HCT116 (cell line): ENCODE data around the gene SPEF2. TPM values are rescaled to one million over a fixed set of nuclear protein-coding genes. Genes with fewer than 3 reads are reported as not detected.

Source experiments
- ATAC-seq: fragments of 200-7000 bp; cut with Tn5 transposase; 2 replicates; pipeline ENCODE4 v1.9.1; 2020; ENCODE audit warnings: mild to moderate bottlenecking, moderate library complexity
- BruUV-seq: library from RNA; stranded (reverse); fragments of 400-500 nt; replicated peaks from 2 replicates; lab custom pipeline; 2021; lab: Mats Ljungman, UMichigan
- CTCF ChIA-PET: fragments of 300-600 bp; sonication (Branson Sonifier 250); formaldehyde crosslinking; loops from one replicate; lab custom pipeline; 2021; ENCODE audit warnings: antibody characterized with exemption; lab: Charles Lee
- POLR2A ChIA-PET: fragments of 300-600, 350-600 bp; sonication (Branson Sonifier 250); formaldehyde crosslinking; loops from one replicate; lab custom pipeline; 2021; ENCODE audit warnings: antibody characterized with exemption; lab: Charles Lee
- RAD21 ChIA-PET, 2 experiments: fragments of 300-600 bp; sonication (Branson Sonifier 250); formaldehyde crosslinking; loops; one replicate each; lab custom pipeline; 2023; ENCODE audit warnings: low total read pairs in 2 of 2; ENCODE audit not compliant: uncharacterized antibody in 2 of 2, unreplicated experiment in 2 of 2, low non-redundant PET in 1 of 2; lab: Charles Lee
- DNase-seq: peaks from one replicate; pipeline ENCODE4 v3.0.0-alpha.2; 2010; ENCODE audit warnings: low read depth, low spot score
- H2AFZ ChIP-seq: fragments of 200-600 bp; shearing (Covaris generic), sonication (generic); 2 replicates; pipeline ENCODE4 v1.6.1; 2017; ENCODE audit warnings: low read depth, mixed run types, mixed read lengths, antibody characterized with exemption, low read length; ENCODE audit not compliant: poor library complexity, severe bottlenecking
- H3K27ac ChIP-seq: 2 replicates; pipeline ENCODE4 v1.5.1; 2012; ENCODE audit warnings: low read depth, low read length
- H3K27me3 ChIP-seq: fragments of 200-600 bp; sonication (generic); 2 replicates; pipeline ENCODE4 v1.6.1; 2016; ENCODE audit warnings: mixed run types, low read length, mixed read lengths; ENCODE audit not compliant: insufficient read depth
- H3K36me3 ChIP-seq, 2 experiments: fragments of 200-500 bp in 1 of 2; fragments of 200-600 bp in 1 of 2; sonication (Bioruptor generic) in 1 of 2; sonication (generic) in 1 of 2; 2 replicates each; pipeline versions ENCODE4 v1.5.1 to v1.6.1; 2014 to 2016; ENCODE audit warnings: low read length in 2 of 2, inconsistent platforms in 1 of 2, mixed read lengths in 1 of 2, mixed run types in 1 of 2; ENCODE audit not compliant: insufficient read depth in 2 of 2, control insufficient read depth in 1 of 2
- H3K4me1 ChIP-seq, 2 experiments: fragments of 200-600 bp in 1 of 2; sonication (generic) in 1 of 2; 2 replicates each; pipeline versions ENCODE4 v1.5.1 to v1.6.1; 2012 to 2017; ENCODE audit warnings: low read length in 2 of 2, inconsistent platforms in 1 of 2, mild to moderate bottlenecking in 1 of 2, mixed read lengths in 1 of 2, mixed run types in 1 of 2, moderate library complexity in 1 of 2; ENCODE audit not compliant: insufficient read depth in 2 of 2, control insufficient read depth in 1 of 2
- H3K4me2 ChIP-seq: fragments of 200-600 bp; sonication (generic); 2 replicates; pipeline ENCODE4 v1.6.1; 2017; ENCODE audit warnings: mixed run types, low read length, mixed read lengths
- H3K4me3 ChIP-seq, 2 experiments: fragments of 200-600 bp in 1 of 2; sonication (generic) in 1 of 2; replicated peaks in 1 of 2; 2 replicates each; pipeline ENCODE4 v1.5.1; 2011 to 2016; ENCODE audit warnings: low read length in 2 of 2, control low read depth in 1 of 2, low read depth in 1 of 2, mild to moderate bottlenecking in 1 of 2, mixed read lengths in 1 of 2, mixed run types in 1 of 2
- H3K79me2 ChIP-seq: fragments of 200-600 bp; sonication (generic); 2 replicates; pipeline ENCODE4 v1.6.1; 2017; ENCODE audit warnings: mild to moderate bottlenecking, mixed run types, low read length, moderate library complexity, mixed read lengths; ENCODE audit not compliant: insufficient read depth
- H3K9ac ChIP-seq: fragments of 200-600 bp; sonication (generic); 2 replicates; pipeline ENCODE4 v1.6.1; 2016; ENCODE audit warnings: low read length, mixed read lengths
- H3K9me2 ChIP-seq: fragments of 200-600 bp; sonication (generic), shearing (Covaris generic); 2 replicates; pipeline ENCODE4 v1.6.1; 2017; ENCODE audit warnings: mixed run types, mild to moderate bottlenecking, moderate library complexity; ENCODE audit not compliant: insufficient read depth
- H3K9me3 ChIP-seq, 2 experiments: fragments of 200-500 bp in 1 of 2; fragments of 200-600 bp in 1 of 2; sonication (Bioruptor generic) in 1 of 2; sonication (generic) in 1 of 2; 2 replicates each; pipeline ENCODE4 v1.6.1; 2014 to 2017; ENCODE audit warnings: low read length in 2 of 2, mixed read lengths in 2 of 2, inconsistent platforms in 1 of 2, low read depth in 1 of 2, mild to moderate bottlenecking in 1 of 2, mixed run types in 1 of 2, moderate library complexity in 1 of 2; ENCODE audit not compliant: control insufficient read depth in 1 of 2, insufficient read depth in 1 of 2
- H4K20me1 ChIP-seq: fragments of 200-600 bp; sonication (generic), shearing (Covaris generic); 2 replicates; pipeline ENCODE4 v1.6.1; 2017; ENCODE audit warnings: mixed run types, mild to moderate bottlenecking, moderate library complexity; ENCODE audit not compliant: insufficient read depth
- ELF1 ChIP-seq: IDR thresholded peaks from 2 replicates; pipeline ENCODE4 v1.6.1; 2012; ENCODE audit warnings: low read depth, borderline replicate concordance
- EZH2 ChIP-seq: fragments of 200-600 bp; sonication (generic); IDR thresholded peaks from 2 replicates; pipeline ENCODE4 v1.6.1; 2017; ENCODE audit warnings: antibody characterized with exemption, mixed run types
- EZH2phosphoT487 ChIP-seq: fragments of 200-600 bp; IDR thresholded peaks from 2 replicates; pipeline ENCODE4 v1.6.1; 2018; ENCODE audit warnings: antibody characterized with exemption, borderline replicate concordance
- FOSL1 ChIP-seq: IDR thresholded peaks from 2 replicates; pipeline ENCODE4 v1.6.1; 2012; ENCODE audit warnings: low read depth
- JUND ChIP-seq: IDR thresholded peaks from 2 replicates; pipeline ENCODE4 v1.6.1; 2012
- POLR2A ChIP-seq: IDR thresholded peaks from 2 replicates; pipeline ENCODE4 v1.7.0; 2011; ENCODE audit warnings: borderline replicate concordance; ENCODE audit not compliant: insufficient read depth, insufficient read length; ENCODE audit errors: extremely low read depth
- POLR2AphosphoS5 ChIP-seq: IDR thresholded peaks from 2 replicates; pipeline ENCODE4 v1.6.1; 2011; ENCODE audit warnings: mild to moderate bottlenecking, low read depth, low read length, moderate library complexity
- RAD21 ChIP-seq: IDR thresholded peaks from 2 replicates; pipeline ENCODE4 v1.6.1; 2012; ENCODE audit warnings: low read depth, mild to moderate bottlenecking
- SIN3A ChIP-seq: IDR thresholded peaks from 2 replicates; pipeline ENCODE4 v1.6.1; 2012; ENCODE audit warnings: low read depth
- SP1 ChIP-seq: IDR thresholded peaks from 2 replicates; pipeline ENCODE4 v1.6.1; 2012; ENCODE audit warnings: low read depth
- TCF7L2 ChIP-seq: IDR thresholded peaks from 2 replicates; pipeline ENCODE4 v1.7.0; 2011; ENCODE audit warnings: borderline replicate concordance, inconsistent platforms; ENCODE audit not compliant: insufficient read depth, insufficient read length; ENCODE audit errors: extremely low read depth
- YY1 ChIP-seq: IDR thresholded peaks from 2 replicates; pipeline ENCODE4 v1.6.1; 2011; ENCODE audit warnings: low read length, low read depth, moderate library complexity, mild to moderate bottlenecking; ENCODE audit not compliant: insufficient replicate concordance; ENCODE audit errors: extremely low read depth
- ZFX ChIP-seq: fragments of 450-650 bp; IDR thresholded peaks from 2 replicates; pipeline ENCODE4 v1.6.1; 2017
- intact Hi-C: fragments of 100-400 bp; cut with micrococcal nuclease; formaldehyde crosslinking; loops from 2 replicates; pipeline ENCODE4 v1.10.0; 2022
- total RNA-seq: library from RNA; stranded (reverse); gene quantifications from one replicate; pipeline ENCODE4 v1.2.1, GENCODE V29; 2021; ENCODE audit not compliant: unreplicated experiment
- TF ChIP-seq, protein P1 (sequence below): IDR thresholded peaks from 2 replicates; pipeline ENCODE4 v1.6.1; 2011; ENCODE audit warnings: mild to moderate bottlenecking, low read length, moderate library complexity; ENCODE audit not compliant: insufficient replicate concordance; ENCODE audit errors: extremely low read depth
- TF ChIP-seq, protein P2 (sequence below): IDR thresholded peaks from 2 replicates; pipeline ENCODE4 v1.6.1; 2012
- TF ChIP-seq, protein P3 (sequence below): IDR thresholded peaks from 2 replicates; pipeline ENCODE4 v1.6.1; 2012
- TF ChIP-seq, protein P4 (sequence below): IDR thresholded peaks from 2 replicates; pipeline ENCODE4 v1.6.1; 2012; ENCODE audit warnings: low read depth

Gene SPEF2
- total RNA-seq, 1 experiment from 2014 or later: 4.6 TPM

DNA sequence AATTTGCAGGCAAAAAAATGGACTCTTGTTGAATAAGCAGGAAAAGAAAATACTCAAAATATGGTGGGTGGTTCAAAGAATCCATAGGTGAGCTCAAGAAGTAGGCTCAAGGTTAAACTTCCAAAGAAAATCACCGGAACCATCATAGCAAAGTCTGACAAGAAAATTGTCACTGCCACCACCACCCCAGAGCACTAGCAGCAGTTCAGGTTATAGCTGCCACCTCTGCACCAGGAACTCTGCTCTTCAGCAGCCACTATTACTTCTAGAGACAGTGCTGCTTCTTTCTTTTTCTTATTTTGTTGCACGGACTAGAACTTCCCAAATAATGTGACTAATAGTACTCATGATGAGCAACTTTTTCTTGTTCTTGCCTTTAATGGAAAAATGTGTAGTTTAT is 70.3 kb downstream of the SPEF2 start:
- no peaks in the 10 kb centered on the region for H3K36me3 ChIP-seq
- CTCF ChIA-PET: no interaction called here

DNA sequence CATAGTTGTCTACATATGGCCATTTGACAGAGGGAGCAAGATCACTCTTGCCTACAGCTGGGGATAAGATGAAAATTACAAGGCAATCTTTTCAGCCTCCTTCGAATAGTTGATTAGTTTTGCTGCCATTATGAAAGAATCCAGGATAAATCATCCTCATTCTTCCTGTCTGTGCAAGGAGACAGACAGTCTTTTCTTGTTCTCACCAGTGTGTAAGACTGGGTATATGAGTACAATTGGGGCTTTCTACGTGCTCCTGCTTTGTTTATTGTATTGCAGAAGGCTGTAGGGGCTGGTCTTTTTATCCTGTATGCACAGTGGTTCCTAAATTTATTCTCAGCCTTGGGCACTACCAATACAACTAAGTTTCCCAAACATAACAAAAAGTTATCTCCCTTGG is 76.8 kb downstream of the SPEF2 start:
- Histone ChIP-seq H3K79me2 (no peaks in the 10 kb centered on the region), H3K4me3 (no peak overlapping the region), H4K20me1 (no peaks in the 10 kb centered on the region), H3K4me2 (no peak overlapping the region), H3K27me3 (no peaks in the 10 kb centered on the region), H3K9me3 (no peaks in the 10 kb centered on the region), H3K9ac (no peak overlapping the region), H3K9me2 (no peaks in the 10 kb centered on the region), H3K4me1 (no peaks in the 10 kb centered on the region), H2AFZ (no peak overlapping the region), H3K36me3 (no peaks in the 10 kb centered on the region), H3K27ac (no peak overlapping the region)
- no TSS peak for BruUV-seq
- no peak for DNase-seq
- no peak for ATAC-seq
- TF ChIP-seq RAD21 (no peak), ELF1 (no peak), SIN3A (no peak), FOSL1 (no peak), POLR2AphosphoS5 (no peak), TCF7L2 (no peak), EZH2 (no peak), SP1 (no peak), ZFX (no peak), YY1 (no peak), EZH2phosphoT487 (no peak), POLR2A (no peak)
- TF ChIP-seq, protein P1, sequence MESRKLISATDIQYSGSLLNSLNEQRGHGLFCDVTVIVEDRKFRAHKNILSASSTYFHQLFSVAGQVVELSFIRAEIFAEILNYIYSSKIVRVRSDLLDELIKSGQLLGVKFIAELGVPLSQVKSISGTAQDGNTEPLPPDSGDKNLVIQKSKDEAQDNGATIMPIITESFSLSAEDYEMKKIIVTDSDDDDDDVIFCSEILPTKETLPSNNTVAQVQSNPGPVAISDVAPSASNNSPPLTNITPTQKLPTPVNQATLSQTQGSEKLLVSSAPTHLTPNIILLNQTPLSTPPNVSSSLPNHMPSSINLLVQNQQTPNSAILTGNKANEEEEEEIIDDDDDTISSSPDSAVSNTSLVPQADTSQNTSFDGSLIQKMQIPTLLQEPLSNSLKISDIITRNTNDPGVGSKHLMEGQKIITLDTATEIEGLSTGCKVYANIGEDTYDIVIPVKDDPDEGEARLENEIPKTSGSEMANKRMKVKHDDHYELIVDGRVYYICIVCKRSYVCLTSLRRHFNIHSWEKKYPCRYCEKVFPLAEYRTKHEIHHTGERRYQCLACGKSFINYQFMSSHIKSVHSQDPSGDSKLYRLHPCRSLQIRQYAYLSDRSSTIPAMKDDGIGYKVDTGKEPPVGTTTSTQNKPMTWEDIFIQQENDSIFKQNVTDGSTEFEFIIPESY: no peak
- TF ChIP-seq, protein P2, sequence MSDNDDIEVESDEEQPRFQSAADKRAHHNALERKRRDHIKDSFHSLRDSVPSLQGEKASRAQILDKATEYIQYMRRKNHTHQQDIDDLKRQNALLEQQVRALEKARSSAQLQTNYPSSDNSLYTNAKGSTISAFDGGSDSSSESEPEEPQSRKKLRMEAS: no peak
- TF ChIP-seq, protein P3, sequence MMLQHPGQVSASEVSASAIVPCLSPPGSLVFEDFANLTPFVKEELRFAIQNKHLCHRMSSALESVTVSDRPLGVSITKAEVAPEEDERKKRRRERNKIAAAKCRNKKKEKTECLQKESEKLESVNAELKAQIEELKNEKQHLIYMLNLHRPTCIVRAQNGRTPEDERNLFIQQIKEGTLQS: no peak
- TF ChIP-seq, protein P4, sequence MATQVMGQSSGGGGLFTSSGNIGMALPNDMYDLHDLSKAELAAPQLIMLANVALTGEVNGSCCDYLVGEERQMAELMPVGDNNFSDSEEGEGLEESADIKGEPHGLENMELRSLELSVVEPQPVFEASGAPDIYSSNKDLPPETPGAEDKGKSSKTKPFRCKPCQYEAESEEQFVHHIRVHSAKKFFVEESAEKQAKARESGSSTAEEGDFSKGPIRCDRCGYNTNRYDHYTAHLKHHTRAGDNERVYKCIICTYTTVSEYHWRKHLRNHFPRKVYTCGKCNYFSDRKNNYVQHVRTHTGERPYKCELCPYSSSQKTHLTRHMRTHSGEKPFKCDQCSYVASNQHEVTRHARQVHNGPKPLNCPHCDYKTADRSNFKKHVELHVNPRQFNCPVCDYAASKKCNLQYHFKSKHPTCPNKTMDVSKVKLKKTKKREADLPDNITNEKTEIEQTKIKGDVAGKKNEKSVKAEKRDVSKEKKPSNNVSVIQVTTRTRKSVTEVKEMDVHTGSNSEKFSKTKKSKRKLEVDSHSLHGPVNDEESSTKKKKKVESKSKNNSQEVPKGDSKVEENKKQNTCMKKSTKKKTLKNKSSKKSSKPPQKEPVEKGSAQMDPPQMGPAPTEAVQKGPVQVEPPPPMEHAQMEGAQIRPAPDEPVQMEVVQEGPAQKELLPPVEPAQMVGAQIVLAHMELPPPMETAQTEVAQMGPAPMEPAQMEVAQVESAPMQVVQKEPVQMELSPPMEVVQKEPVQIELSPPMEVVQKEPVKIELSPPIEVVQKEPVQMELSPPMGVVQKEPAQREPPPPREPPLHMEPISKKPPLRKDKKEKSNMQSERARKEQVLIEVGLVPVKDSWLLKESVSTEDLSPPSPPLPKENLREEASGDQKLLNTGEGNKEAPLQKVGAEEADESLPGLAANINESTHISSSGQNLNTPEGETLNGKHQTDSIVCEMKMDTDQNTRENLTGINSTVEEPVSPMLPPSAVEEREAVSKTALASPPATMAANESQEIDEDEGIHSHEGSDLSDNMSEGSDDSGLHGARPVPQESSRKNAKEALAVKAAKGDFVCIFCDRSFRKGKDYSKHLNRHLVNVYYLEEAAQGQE: no peak
- intact Hi-C loops: no loop called here
- POLR2A ChIA-PET: no interaction called here
- CTCF ChIA-PET: no interaction called here
- RAD21 ChIA-PET: no interaction called here

More for the DNA sequence above, 70.3 kb downstream of the SPEF2 start:
- H3K27me3 ChIP-seq: no peaks in the 10 kb centered on the region; the same call in 1 of the 2 replicates
- no peak overlapping the region for H3K4me3 ChIP-seq
- ATAC-seq (no peak), DNase-seq (no peak)
- POLR2A ChIA-PET: no interaction called here
- RAD21 ChIA-PET: no interaction called here
- TF ChIP-seq JUND (no peak), SIN3A (no peak)
- no peaks in the 10 kb centered on the region for H4K20me1 ChIP-seq
- no peaks in the 10 kb centered on the region for H3K9me3 ChIP-seq
- intact Hi-C loops: no loop called here
- H3K9me2 ChIP-seq: no peaks in the 10 kb centered on the region
- no peak overlapping the region for H2AFZ ChIP-seq
- no peak overlapping the region for H3K4me2 ChIP-seq
- no TSS peak for BruUV-seq
- no peaks in the 10 kb centered on the region for H3K4me1 ChIP-seq
- no peaks in the 10 kb centered on the region for H3K79me2 ChIP-seq
- no peak overlapping the region for H3K27ac ChIP-seq
- H3K9ac ChIP-seq: no peak overlapping the region
